Caco-2 (cell line): Measurements from ENCODE around the gene MARK2. TPM values are rescaled to one million over a fixed set of nuclear protein-coding genes. Genes with fewer than 3 reads are reported as not detected.

Experiments
- BruUV-seq: library from RNA; stranded (reverse); fragments of 400-500 nt; replicated peaks from 2 replicates; lab custom pipeline; 2021; lab: Mats Ljungman, UMichigan
- CTCF ChIA-PET: fragments of 300-600 bp; sonication (Branson Sonifier 250); formaldehyde crosslinking; loops from one replicate; lab custom pipeline; 2022; ENCODE audit warnings: antibody characterized with exemption; lab: Charles Lee
- POLR2A ChIA-PET: fragments of 300-600 bp; sonication (Branson Sonifier 250); formaldehyde crosslinking; loops from one replicate; lab custom pipeline; 2022; ENCODE audit warnings: antibody characterized with exemption; lab: Charles Lee
- DNase-seq, 2 experiments: peaks; one replicate each; pipeline versions ENCODE4 v3.0.0 to v3.0.0-alpha.2; 2020 to 2022
- H3K27me3 ChIP-seq: replicated peaks from 2 replicates; pipeline ENCODE4 v1.6.0; 2011; ENCODE audit warnings: low read length; ENCODE audit not compliant: control insufficient read depth, insufficient read depth
- H3K36me3 ChIP-seq: 2 replicates; pipeline ENCODE4 v1.5.1; 2011; ENCODE audit warnings: low read length; ENCODE audit not compliant: control insufficient read depth, insufficient read depth
- H3K4me1 ChIP-seq: fragments of 250-450 bp; sonication (Bioruptor Pico); 2 replicates; pipeline ENCODE4 v1.5.1; 2020; ENCODE audit warnings: mild to moderate bottlenecking
- H3K4me3 ChIP-seq: 2 replicates; pipeline ENCODE4 v1.5.1; 2011; ENCODE audit warnings: low read depth, mild to moderate bottlenecking, control low read depth, low read length
- H3K9me3 ChIP-seq: fragments of 250-450 bp; sonication (Bioruptor Pico); 2 replicates; pipeline ENCODE4 v1.5.1; 2020; ENCODE audit warnings: mild to moderate bottlenecking, moderate library complexity
- H3K27ac Mint-ChIP-seq: one replicate; pipeline ENCODE4 v1.8.0; 2022; ENCODE audit warnings: mixed read lengths; ENCODE audit not compliant: unreplicated experiment
- H3K27me3 Mint-ChIP-seq: one replicate; pipeline ENCODE4 v1.8.0; 2022; ENCODE audit warnings: mixed read lengths; ENCODE audit not compliant: insufficient read depth, unreplicated experiment
- H3K36me3 Mint-ChIP-seq: one replicate; pipeline ENCODE4 v1.8.0; 2022; ENCODE audit warnings: mild to moderate bottlenecking, mixed read lengths; ENCODE audit not compliant: insufficient read depth, unreplicated experiment
- H3K4me1 Mint-ChIP-seq: one replicate; pipeline ENCODE4 v1.8.0; 2022; ENCODE audit warnings: low read depth, mixed read lengths; ENCODE audit not compliant: unreplicated experiment
- H3K4me3 Mint-ChIP-seq: one replicate; pipeline ENCODE4 v1.8.0; 2022; ENCODE audit warnings: mild to moderate bottlenecking, moderate library complexity, mixed read lengths; ENCODE audit not compliant: unreplicated experiment
- H3K9me3 Mint-ChIP-seq: one replicate; pipeline ENCODE4 v1.8.0; 2022; ENCODE audit warnings: mixed read lengths; ENCODE audit not compliant: unreplicated experiment
- intact Hi-C: fragments of 100-400 bp; cut with micrococcal nuclease; formaldehyde crosslinking; loops from one replicate; pipeline ENCODE4 v1.10.0; 2022; ENCODE audit not compliant: unreplicated experiment
- total RNA-seq: library from RNA; stranded (reverse); gene quantifications from 2 replicates; pipeline ENCODE4 v1.2.3, GENCODE V29; 2022
- TF ChIP-seq, protein P1 (sequence below), 2 experiments: fragments of 200-600 bp in 1 of 2; IDR thresholded peaks; 1 replicate in 1 of 2; 2 replicates in 1 of 2; pipeline versions ENCODE4 v1.5.1 to v1.8.0; 2011 to 2022; ENCODE audit warnings: antibody characterized with exemption in 1 of 2, control low read depth in 1 of 2, inconsistent platforms in 1 of 2, low read depth in 1 of 2, low read length in 1 of 2, mild to moderate bottlenecking in 1 of 2, moderate library complexity in 1 of 2; ENCODE audit not compliant: insufficient read depth in 1 of 2, severe bottlenecking in 1 of 2, unreplicated experiment in 1 of 2

The MARK2 gene
- total RNA-seq, 1 experiment from 2014 or later: 63.5 TPM

DNA sequence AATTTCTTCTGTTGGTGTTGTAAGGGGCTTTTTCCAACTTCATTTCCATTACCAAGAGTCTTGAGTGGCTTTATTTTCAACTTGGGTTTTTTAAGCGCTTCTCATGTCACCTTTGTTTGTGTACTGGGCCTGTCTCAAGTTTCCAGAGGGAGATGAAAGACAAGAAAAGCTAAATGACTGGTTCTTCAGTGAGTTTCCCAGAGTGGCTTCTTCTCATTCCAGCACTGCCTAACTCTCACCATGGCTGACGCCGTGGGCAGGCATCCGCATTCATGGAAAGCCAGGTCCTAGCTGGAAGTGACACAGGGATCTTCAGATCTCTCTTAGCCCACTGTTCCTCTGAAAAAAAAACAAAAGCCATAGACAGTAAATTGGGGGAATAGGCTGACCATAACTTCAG lies 28.6 kb downstream of the MARK2 start:
- DNase-seq: no peak
- no peaks in the 10 kb centered on the region for H3K27me3 ChIP-seq
- Mint-ChIP-seq H3K4me1 (peaks cover 28% of the 10 kb centered on the region), H3K4me3 (no peak overlapping the region), H3K27ac (no peak overlapping the region), H3K27me3 (no peaks in the 10 kb centered on the region), H3K36me3 (peaks cover 43% of the 10 kb centered on the region), H3K9me3 (no peaks in the 10 kb centered on the region)
- intact Hi-C loops: no loop called here
- no peaks in the 10 kb centered on the region for H3K9me3 ChIP-seq
- peaks cover 5% of the 10 kb centered on the region for H3K36me3 ChIP-seq
- H3K4me3 ChIP-seq: no peak overlapping the region
- POLR2A ChIA-PET: no interaction called here
- H3K4me1 ChIP-seq: peaks cover 8% of the 10 kb centered on the region
- BruUV-seq: no TSS peak
- TF ChIP-seq, protein P1, sequence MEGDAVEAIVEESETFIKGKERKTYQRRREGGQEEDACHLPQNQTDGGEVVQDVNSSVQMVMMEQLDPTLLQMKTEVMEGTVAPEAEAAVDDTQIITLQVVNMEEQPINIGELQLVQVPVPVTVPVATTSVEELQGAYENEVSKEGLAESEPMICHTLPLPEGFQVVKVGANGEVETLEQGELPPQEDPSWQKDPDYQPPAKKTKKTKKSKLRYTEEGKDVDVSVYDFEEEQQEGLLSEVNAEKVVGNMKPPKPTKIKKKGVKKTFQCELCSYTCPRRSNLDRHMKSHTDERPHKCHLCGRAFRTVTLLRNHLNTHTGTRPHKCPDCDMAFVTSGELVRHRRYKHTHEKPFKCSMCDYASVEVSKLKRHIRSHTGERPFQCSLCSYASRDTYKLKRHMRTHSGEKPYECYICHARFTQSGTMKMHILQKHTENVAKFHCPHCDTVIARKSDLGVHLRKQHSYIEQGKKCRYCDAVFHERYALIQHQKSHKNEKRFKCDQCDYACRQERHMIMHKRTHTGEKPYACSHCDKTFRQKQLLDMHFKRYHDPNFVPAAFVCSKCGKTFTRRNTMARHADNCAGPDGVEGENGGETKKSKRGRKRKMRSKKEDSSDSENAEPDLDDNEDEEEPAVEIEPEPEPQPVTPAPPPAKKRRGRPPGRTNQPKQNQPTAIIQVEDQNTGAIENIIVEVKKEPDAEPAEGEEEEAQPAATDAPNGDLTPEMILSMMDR (IDR thresholded peaks at IDR 0.05; ENCODE audit: insufficient read depth in 1 of 2, low read depth in 1 of 2, low read length in 1 of 2, severe bottlenecking in 1 of 2, unreplicated experiment in 1 of 2): no peak
- CTCF ChIA-PET: no interaction called here

DNA sequence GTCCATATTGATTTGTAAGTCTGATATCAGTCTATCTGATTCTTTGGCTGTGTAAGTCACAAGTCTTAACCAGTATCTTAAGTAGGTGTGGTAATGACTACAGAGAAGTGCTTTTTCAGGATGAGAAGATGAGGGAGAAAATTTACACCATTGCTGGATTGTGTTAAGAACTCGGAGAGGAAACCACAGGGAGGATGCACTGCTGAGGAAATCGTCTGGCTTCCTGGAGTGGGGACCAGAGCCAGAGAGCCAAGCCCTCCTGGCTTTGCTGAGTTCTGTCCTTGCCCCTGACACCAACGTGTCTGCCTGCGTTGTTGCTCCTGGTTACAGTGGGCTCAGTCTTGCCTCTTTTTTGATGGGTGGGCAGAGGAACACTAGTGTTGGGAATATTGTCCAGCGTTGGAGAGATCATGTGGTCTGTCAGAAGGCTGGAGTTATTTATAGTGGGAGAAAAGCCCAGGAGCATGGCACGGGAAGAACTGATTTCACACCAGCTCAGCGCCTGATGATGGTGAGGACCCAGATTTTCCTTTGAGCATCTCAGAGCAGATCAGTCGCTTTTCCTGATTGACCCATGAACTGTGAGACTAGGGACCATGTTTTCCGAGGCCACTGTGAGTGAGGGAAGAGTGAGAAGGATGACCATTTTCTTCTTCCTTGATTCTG lies 29.6 kb downstream of the MARK2 start:
- Mint-ChIP-seq H3K36me3 (peaks cover 36% of the 10 kb centered on the region), H3K27me3 (no peaks in the 10 kb centered on the region), H3K27ac (no peak overlapping the region), H3K9me3 (no peaks in the 10 kb centered on the region), H3K4me1 (peaks cover 24% of the 10 kb centered on the region), H3K4me3 (no peak overlapping the region)
- TF ChIP-seq, protein P1 (IDR thresholded peaks at IDR 0.05; ENCODE audit: insufficient read depth in 1 of 2, low read depth in 1 of 2, low read length in 1 of 2, severe bottlenecking in 1 of 2, unreplicated experiment in 1 of 2): no peak
- Histone ChIP-seq H3K4me3 (no peak overlapping the region), H3K4me1 (peaks cover 8% of the 10 kb centered on the region), H3K27me3 (no peaks in the 10 kb centered on the region), H3K9me3 (no peaks in the 10 kb centered on the region), H3K36me3 (peaks cover 5% of the 10 kb centered on the region)
- POLR2A ChIA-PET: no interaction called here
- intact Hi-C loops: no loop called here
- BruUV-seq: no TSS peak
- CTCF ChIA-PET: interaction anchor here (1.4 kb wide), 1 partner anchor 30 kb away, joined by 3 read pairs; the partner anchor contains the start of gene MARK2
- no peak for DNase-seq

DNA sequence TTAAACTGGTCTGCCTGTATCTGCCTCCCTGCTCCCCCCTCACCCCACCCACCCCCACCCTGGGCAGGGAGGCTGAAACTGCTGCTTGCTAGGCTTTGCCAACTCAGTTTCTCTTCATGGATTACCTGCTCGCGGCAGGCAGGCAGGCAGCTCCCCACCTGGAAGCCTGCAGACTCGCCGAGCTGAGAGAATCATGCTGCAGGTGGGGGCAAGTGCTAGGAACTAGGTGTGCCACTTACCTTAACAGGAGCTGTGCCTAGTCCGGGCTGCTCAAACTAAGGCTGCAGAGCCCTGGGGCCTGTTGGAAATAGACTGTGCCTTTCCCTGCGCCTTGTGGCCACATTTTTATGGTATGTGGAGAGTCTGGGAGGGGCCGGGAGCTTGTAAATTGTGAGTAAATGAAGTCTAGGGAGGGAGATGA lies 30.3 kb downstream of the MARK2 start:
- H3K4me1 Mint-ChIP-seq: peaks cover 24% of the 10 kb centered on the region
- no peaks in the 10 kb centered on the region for H3K27me3 ChIP-seq
- TF ChIP-seq, protein P1 (IDR thresholded peaks at IDR 0.05; ENCODE audit: insufficient read depth in 1 of 2, low read depth in 1 of 2, low read length in 1 of 2, severe bottlenecking in 1 of 2, unreplicated experiment in 1 of 2): no peak
- H3K4me1 ChIP-seq: peaks cover 8% of the 10 kb centered on the region
- intact Hi-C loops: no loop called here
- CTCF ChIA-PET: interaction anchor here (1.4 kb wide), 1 partner anchor 31 kb away, joined by 3 read pairs; the partner anchor contains the start of gene MARK2
- POLR2A ChIA-PET: no interaction called here
- peaks cover 34% of the 10 kb centered on the region for H3K36me3 Mint-ChIP-seq
- no peak overlapping the region for H3K4me3 Mint-ChIP-seq
- H3K9me3 Mint-ChIP-seq: no peaks in the 10 kb centered on the region
- no peak overlapping the region for H3K27ac Mint-ChIP-seq
- no peaks in the 10 kb centered on the region for H3K27me3 Mint-ChIP-seq
- no TSS peak for BruUV-seq
- H3K9me3 ChIP-seq: no peaks in the 10 kb centered on the region
- DNase-seq: no peak
- peaks cover 5% of the 10 kb centered on the region for H3K36me3 ChIP-seq
- no peak overlapping the region for H3K4me3 ChIP-seq
